Putamen (tissue), 1 donor: Measurements from ENCODE around the gene SURF4.
A peak's percentile ranks its signal among the peaks of the same experiment; 100 is the strongest.

Experiments
- DNase-seq: peaks from one replicate; pipeline ENCODE4 v3.0.0-alpha.2; 2016; ENCODE audit warnings: low spot score

SURF4 gene

GRCh38 chr9:133374612-133375115, 1.2 kb downstream of the SURF4 start:
- DNase-seq = no peak

GRCh38 chr9:133372144-133372543, 3.7 kb downstream of the SURF4 start:
- no peak for DNase-seq

- DNase-seq = peak; percentile 54
Observed at GRCh38 chr9:133371261-133371711, 4.6 kb downstream of the SURF4 start.

- no peak for DNase-seq
Observed at GRCh38 chr9:133370685-133371084, 5.2 kb downstream of the SURF4 start.

GRCh38 chr9:133369933-133370332, 5.9 kb downstream of the SURF4 start:
- no peak for DNase-seq

- no peak for DNase-seq
Observed at GRCh38 chr9:133369422-133369821, 6.4 kb downstream of the SURF4 start.

GRCh38 chr9:133368249-133368881, 7.5 kb downstream of the SURF4 start:
- DNase-seq = no peak

- DNase-seq = no peak
Observed at GRCh38 chr9:133367778-133368177, 8.1 kb downstream of the SURF4 start.

- no peak for DNase-seq
Observed at GRCh38 chr9:133367221-133367620, 8.6 kb downstream of the SURF4 start.

- DNase-seq = no peak
Observed at GRCh38 chr9:133366435-133366834, 9.4 kb downstream of the SURF4 start.

- DNase-seq = no peak
Observed at GRCh38 chr9:133362359-133363044, 13.4 kb downstream of the SURF4 start.

GRCh38 chr9:133361507-133362092, 14.3 kb downstream of the SURF4 start:
- DNase-seq = no peak

GRCh38 chr9:133360400-133361393, 15.2 kb downstream of the SURF4 start:
- no peak for DNase-seq

GRCh38 chr9:133359399-133360175, 16.3 kb downstream of the SURF4 start:
- DNase-seq = no peak

GRCh38 chr9:133357656-133358055, 18.2 kb downstream of the SURF4 start:
- no peak for DNase-seq

- DNase-seq = peak; percentile 82
Observed at GRCh38 chr9:133356391-133357091, 19.3 kb downstream of the SURF4 start, which contains the start of the genes SURF1 and SURF2. Gene SURF1 (minus strand): TSS chr9:133356487. CDS start chr9:133356453, 34 bp downstream. Gene SURF2 (plus strand): TSS chr9:133356550. CDS start chr9:133356593, 43 bp downstream.

GRCh38 chr9:133355881-133356357, 19.9 kb downstream of the SURF4 start:
- DNase-seq = no peak

GRCh38 chr9:133354766-133355165, 21.1 kb downstream of the SURF4 start:
- DNase-seq = no peak

- no peak for DNase-seq
Observed at GRCh38 chr9:133353548-133353947, 22.3 kb downstream of the SURF4 start.
